Measurements from ENCODE around the gene HS6ST1.
"Not testable (repeated sequence)": the region's sequence is repeated elsewhere in the genome, so short reads cannot be mapped to it uniquely, and the experiment has no call there.

Gene HS6ST1

GRCh38 chr2:128322715-128323554, 4.3 kb upstream of the HS6ST1 start:
- peaks cover 22% of the 10 kb centered on the region for H3K4me1 Mint-ChIP-seq
- no peak for TF ChIP-seq CTCF (IDR thresholded peaks at IDR 0.05)
- peak overlapping the region; percentile 76 for H3K4me3 Mint-ChIP-seq
- H3K27ac Mint-ChIP-seq, result peak overlapping the region; percentile 51
- H3K27me3 Mint-ChIP-seq (ENCODE audit: low read depth, poor library complexity), result peaks cover 13% of the 10 kb centered on the region
- DNase-seq, result no peak
- no peaks in the 10 kb centered on the region for H3K9me3 Mint-ChIP-seq
- no peaks in the 10 kb centered on the region for H3K36me3 Mint-ChIP-seq (ENCODE audit: low read depth)

GRCh38 chr2:128321784-128322714, 3.4 kb upstream of the HS6ST1 start:
- Mint-ChIP-seq H3K4me1 (peaks cover 23% of the 10 kb centered on the region), H3K4me3 (peak overlapping the region; percentile 74), H3K27ac (no peak overlapping the region), H3K9me3 (no peaks in the 10 kb centered on the region), H3K36me3 (ENCODE audit: low read depth) (no peaks in the 10 kb centered on the region), H3K27me3 (ENCODE audit: low read depth, poor library complexity) (peaks cover 20% of the 10 kb centered on the region)
- DNase-seq, result peak; percentile 87
- TF ChIP-seq CTCF (IDR thresholded peaks at IDR 0.05), result peak; percentile 93

GRCh38 chr2:128320906-128321771, 2.5 kb upstream of the HS6ST1 start:
- peak overlapping the region; percentile 74 for H3K4me3 Mint-ChIP-seq
- H3K36me3 Mint-ChIP-seq (ENCODE audit: low read depth), result no peaks in the 10 kb centered on the region
- DNase-seq, result no peak

GRCh38 chr2:128320192-128320905, 1.7 kb upstream of the HS6ST1 start:
- no peaks in the 10 kb centered on the region for H3K9me3 Mint-ChIP-seq
- H3K4me1 Mint-ChIP-seq, result peaks cover 37% of the 10 kb centered on the region
- H3K27me3 Mint-ChIP-seq (ENCODE audit: low read depth, poor library complexity), result peaks cover 30% of the 10 kb centered on the region
- H3K4me3 Mint-ChIP-seq, result no peak overlapping the region
- no peaks in the 10 kb centered on the region for H3K36me3 Mint-ChIP-seq (ENCODE audit: low read depth)
- DNase-seq, result no peak
- TF ChIP-seq CTCF (IDR thresholded peaks at IDR 0.05), result no peak
- no peak overlapping the region for H3K27ac Mint-ChIP-seq

More at GRCh38 chr2:128320906-128321771, 2.5 kb upstream of the HS6ST1 start:
- H3K27ac Mint-ChIP-seq, result no peak overlapping the region
- no peak for TF ChIP-seq CTCF (IDR thresholded peaks at IDR 0.05)
- H3K9me3 Mint-ChIP-seq, result no peaks in the 10 kb centered on the region
- H3K4me1 Mint-ChIP-seq, result peaks cover 32% of the 10 kb centered on the region
- H3K27me3 Mint-ChIP-seq (ENCODE audit: low read depth, poor library complexity), result peaks cover 27% of the 10 kb centered on the region

DNA sequence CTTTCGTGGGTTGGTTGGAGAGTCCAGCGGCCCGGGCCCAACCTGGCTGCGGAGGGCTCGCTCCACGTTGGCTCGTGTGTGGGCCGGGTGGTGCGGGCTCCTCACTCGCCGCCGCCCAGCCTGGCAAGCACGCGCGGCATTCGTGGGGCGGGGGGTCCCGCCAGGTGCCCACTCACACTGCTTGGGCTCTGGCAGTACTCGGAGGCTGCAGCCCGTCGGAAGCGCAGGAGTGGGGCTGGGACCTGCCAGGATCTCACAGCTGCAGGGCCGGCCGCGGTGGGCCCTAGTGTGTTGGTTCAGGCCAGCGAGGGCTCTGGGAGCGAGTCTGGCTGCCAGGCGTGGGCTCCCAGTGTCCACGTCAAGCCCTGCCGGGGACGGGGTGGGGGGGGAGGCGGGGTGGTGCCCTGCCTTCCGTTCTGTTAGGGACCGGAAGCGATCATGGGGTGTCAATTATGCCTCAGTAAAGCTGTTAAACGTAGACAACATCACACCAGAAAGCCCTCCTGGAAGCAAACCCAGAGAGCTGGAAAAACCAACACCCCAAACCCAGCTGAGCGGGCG, 1.0 kb upstream of the HS6ST1 start:
- Mint-ChIP-seq H3K36me3 (ENCODE audit: low read depth) (no peaks in the 10 kb centered on the region), H3K27me3 (ENCODE audit: low read depth, poor library complexity) (peaks cover 30% of the 10 kb centered on the region), H3K27ac (no peak overlapping the region), H3K4me3 (peak overlapping the region; percentile 70), H3K9me3 (no peaks in the 10 kb centered on the region), H3K4me1 (peaks cover 43% of the 10 kb centered on the region)
- no peak for TF ChIP-seq CTCF (IDR thresholded peaks at IDR 0.05)
- DNase-seq, result no peak

GRCh38 chr2:128318245-128318644, 423 bp downstream of the HS6ST1 start:
- DNase-seq, result peak; percentile 39
- Mint-ChIP-seq H3K27me3 (ENCODE audit: low read depth, poor library complexity) (peaks cover 34% of the 10 kb centered on the region), H3K4me1 (peaks cover 47% of the 10 kb centered on the region)
- not testable (repeated sequence) for H3K36me3 Mint-ChIP-seq (ENCODE audit: low read depth); H3K27ac Mint-ChIP-seq; H3K9me3 Mint-ChIP-seq; H3K4me3 Mint-ChIP-seq

GRCh38 chr2:128317899-128318225, 806 bp downstream of the HS6ST1 start:
- not testable (repeated sequence) for DNase-seq; H3K9me3 Mint-ChIP-seq; H3K36me3 Mint-ChIP-seq (ENCODE audit: low read depth); H3K27ac Mint-ChIP-seq
- Mint-ChIP-seq H3K4me3 (peak overlapping the region; percentile 89), H3K27me3 (ENCODE audit: low read depth, poor library complexity) (peaks cover 34% of the 10 kb centered on the region), H3K4me1 (peaks cover 49% of the 10 kb centered on the region)

All from nephron progenitor cell (in vitro differentiated cells).